K562 (cell line): ENCODE data around the gene ADCYAP1R1. TPM values are rescaled to one million over a fixed set of nuclear protein-coding genes. Genes with fewer than 3 reads are reported as not detected.

Experiments used
- CCNT2 ChIP-seq: IDR thresholded peaks from 2 replicates; pipeline ENCODE4 v1.6.1; 2011; ENCODE audit warnings: borderline replicate concordance, low read depth, mild to moderate bottlenecking, moderate library complexity, mixed read lengths, low read length; ENCODE audit not compliant: insufficient read length; ENCODE audit errors: extremely low read depth
- EZH2 ChIP-seq: IDR thresholded peaks from 2 replicates; pipeline ENCODE4 v1.6.1; 2012; ENCODE audit warnings: low read depth, mild to moderate bottlenecking, inconsistent platforms, low read length, borderline replicate concordance
- KLF6 ChIP-seq: fragments of 250-450 bp; sonication (Bioruptor Pico); IDR thresholded peaks from 2 replicates; pipeline ENCODE4 v1.4.0; 2020; ENCODE audit warnings: mild to moderate bottlenecking, moderate library complexity, borderline replicate concordance
- NCOA6 ChIP-seq: fragments of 450-650 bp; IDR thresholded peaks from 2 replicates; pipeline ENCODE4 v1.6.1; 2017; ENCODE audit warnings: mild to moderate bottlenecking
- PHF21A ChIP-seq: fragments of 450-650 bp; IDR thresholded peaks from 2 replicates; pipeline ENCODE4 v1.6.1; 2017; ENCODE audit warnings: low read depth, borderline replicate concordance
- RAD21 ChIP-seq, 2 experiments: fragments of 250-450 bp in 1 of 2; fragments of 450-650 bp in 1 of 2; sonication (Bioruptor Pico) in 1 of 2; formaldehyde crosslinking in 1 of 2; IDR thresholded peaks in 1 of 2; conservative IDR thresholded peaks in 1 of 2; 2 replicates each; pipeline versions ENCODE4 v1.4.0 to v1.8.0; 2020 to 2022; ENCODE audit warnings: mild to moderate bottlenecking in 2 of 2, moderate library complexity in 1 of 2
- RBM15 ChIP-seq: fragments of 200-400 bp; formaldehyde crosslinking; IDR thresholded peaks from 2 replicates; pipeline ENCODE4 v1.6.1; 2018; ENCODE audit warnings: mild to moderate bottlenecking, low read length, moderate library complexity; ENCODE audit not compliant: insufficient read depth
- SLC30A9 ChIP-seq: fragments of 250-450 bp; sonication (Bioruptor Pico); IDR thresholded peaks from 2 replicates; pipeline ENCODE4 v1.8.0; 2022; ENCODE audit warnings: mild to moderate bottlenecking, moderate library complexity
- STAG1 ChIP-seq: sonication (generic); formaldehyde crosslinking; IDR thresholded peaks from 2 replicates; pipeline ENCODE4 v1.5.0; 2020; ENCODE audit warnings: missing genetic modification reagents, borderline replicate concordance
- ZNF407 ChIP-seq: fragments of 450-650 bp; IDR thresholded peaks from 2 replicates; pipeline ENCODE4 v1.6.1; 2016; ENCODE audit warnings: low read depth
- polyA plus RNA-seq, 8 experiments: library from polyadenylated mRNA; depleted of rRNA in 4 of 8; stranded (reverse) in 5 of 8; unstranded in 3 of 8; fragments of >200 nt; fragmentation: Nextera tagmentation in 2 of 8; fragmentation: Illumina TruSeq in 1 of 8; extraction: Ambion mirVana in 2 of 8; extraction: Trizol in 1 of 8; gene quantifications; 2 replicates each; pipeline versions ENCODE4 v1.2.1 to v1.2.3, GENCODE V29; 2011 to 2014; ENCODE audit warnings: inconsistent platforms in 1 of 8, missing spikeins in 1 of 8
- total RNA-seq, 7 experiments: library from RNA; depleted of rRNA in 6 of 7; stranded (reverse); fragments of >200 nt in 6 of 7; fragmentation: Illumina TruSeq in 2 of 7; extraction: Trizol in 2 of 7; gene quantifications; 2 replicates each; pipeline versions ENCODE4 v1.2.1 to v1.2.3, GENCODE V29; 2011 to 2021; ENCODE audit warnings: low replicate concordance in 1 of 7
- TF ChIP-seq, protein P1 (sequence below): fragments of 450-650 bp; IDR thresholded peaks from 2 replicates; pipeline ENCODE4 v1.6.1; 2018; ENCODE audit warnings: mild to moderate bottlenecking, low read depth; ENCODE audit not compliant: partially characterized antibody
- TF ChIP-seq, protein P2 (sequence below), 3 experiments: fragments of 200-800 bp in 1 of 3; sonication (Bioruptor generic) in 1 of 3; sonication (generic) in 1 of 3; formaldehyde crosslinking in 1 of 3; IDR thresholded peaks; 2 replicates each; pipeline versions ENCODE4 v1.6.1 to v1.8.0; 2016 to 2022; ENCODE audit warnings: mild to moderate bottlenecking in 2 of 3, missing compliant biosample characterization in 2 of 3, missing genetic modification characterization in 2 of 3, missing genetic modification reagents in 1 of 3
- TF ChIP-seq, protein P3 (sequence below): sonication (generic); formaldehyde crosslinking; IDR thresholded peaks from 2 replicates; pipeline ENCODE4 v1.8.1; 2023; ENCODE audit warnings: mild to moderate bottlenecking, missing genetic modification reagents

Gene ADCYAP1R1
- total and polyA plus RNA-seq, 9 of the 15 experiments (the other 6 are each of a cell fraction or from before 2014, with no cell fraction given) = 0.03 to 0.07 TPM; not detected in 7

DNA sequence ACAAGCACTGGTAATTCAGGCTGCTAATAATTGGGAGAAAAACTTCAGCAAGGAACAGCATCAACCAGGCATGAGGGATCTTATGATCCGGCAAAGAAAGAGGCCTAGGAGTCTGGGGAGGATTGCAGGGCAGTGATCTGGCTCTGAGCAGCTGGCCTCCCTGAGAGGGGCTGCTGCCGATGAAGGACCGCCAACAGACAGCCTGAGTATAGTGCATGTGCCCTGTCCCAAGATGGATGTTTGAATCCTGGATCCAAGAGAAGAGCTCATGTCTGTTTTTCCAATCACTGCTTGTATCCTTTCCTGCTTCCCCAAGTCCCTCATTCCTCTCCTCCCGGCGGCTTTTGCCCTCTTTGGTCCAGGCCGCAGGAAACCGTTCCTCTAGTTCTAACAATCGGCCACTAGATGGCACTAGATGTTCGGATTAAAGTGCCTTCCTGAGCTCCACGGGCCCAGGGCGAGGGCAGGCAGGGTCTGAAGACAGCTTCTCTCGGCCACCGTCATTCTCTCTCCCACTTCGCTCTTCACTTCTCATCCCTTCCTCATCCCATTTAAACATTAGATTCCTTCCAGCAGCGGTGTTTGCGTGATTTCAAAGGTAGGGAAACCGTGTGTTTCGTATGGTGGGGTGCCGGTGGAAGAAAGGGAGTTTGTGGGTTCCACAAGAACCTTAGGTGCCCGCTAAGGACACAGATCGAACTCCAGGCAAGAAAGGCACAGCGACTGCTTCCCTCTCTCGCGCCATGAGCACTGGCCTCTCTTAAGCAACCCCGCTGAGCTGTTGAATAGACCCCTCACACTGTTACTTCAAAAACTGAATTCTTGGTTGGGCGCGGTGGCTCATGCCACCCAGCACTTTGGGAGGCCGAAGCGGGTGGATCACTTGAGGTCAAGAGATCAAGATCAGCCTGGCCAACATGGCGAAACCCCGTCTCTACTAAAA lies 82.4 kb downstream of the ADCYAP1R1 start (continued):
- peak; percentile 82 for TF ChIP-seq ZNF407
- TF ChIP-seq CCNT2 = no peak
- no peak for TF ChIP-seq NCOA6
- peak; percentile 46; the same call in 1 of the 2 replicates for TF ChIP-seq STAG1 (CRISPR knock-in tag)
- no peak for TF ChIP-seq RBM15
- TF ChIP-seq, protein P1, sequence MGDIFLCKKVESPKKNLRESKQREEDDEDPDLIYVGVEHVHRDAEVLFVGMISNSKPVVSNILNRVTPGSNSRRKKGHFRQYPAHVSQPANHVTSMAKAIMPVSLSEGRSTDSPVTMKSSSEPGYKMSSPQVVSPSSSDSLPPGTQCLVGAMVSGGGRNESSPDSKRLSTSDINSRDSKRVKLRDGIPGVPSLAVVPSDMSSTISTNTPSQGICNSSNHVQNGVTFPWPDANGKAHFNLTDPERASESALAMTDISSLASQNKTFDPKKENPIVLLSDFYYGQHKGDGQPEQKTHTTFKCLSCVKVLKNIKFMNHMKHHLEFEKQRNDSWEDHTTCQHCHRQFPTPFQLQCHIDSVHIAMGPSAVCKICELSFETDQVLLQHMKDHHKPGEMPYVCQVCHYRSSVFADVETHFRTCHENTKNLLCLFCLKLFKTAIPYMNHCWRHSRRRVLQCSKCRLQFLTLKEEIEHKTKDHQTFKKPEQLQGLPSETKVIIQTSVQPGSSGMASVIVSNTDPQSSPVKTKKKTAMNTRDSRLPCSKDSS = no peak
- TF ChIP-seq EZH2 = no peak
- TF ChIP-seq RAD21 (CRISPR knock-in tag; conservative IDR thresholded peaks at IDR 0.05 in 1 of 2, IDR thresholded peaks at IDR 0.05 in 1 of 2) = peak; percentile 51 to 76
- TF ChIP-seq KLF6 (CRISPR knock-in tag) = no peak
- TF ChIP-seq, protein P2, sequence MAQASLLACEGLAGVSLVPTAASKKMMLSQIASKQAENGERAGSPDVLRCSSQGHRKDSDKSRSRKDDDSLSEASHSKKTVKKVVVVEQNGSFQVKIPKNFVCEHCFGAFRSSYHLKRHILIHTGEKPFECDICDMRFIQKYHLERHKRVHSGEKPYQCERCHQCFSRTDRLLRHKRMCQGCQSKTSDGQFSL (CRISPR knock-in tag; IDR thresholded peaks at IDR 0.05) = no peak
- TF ChIP-seq, protein P2 (tag; IDR thresholded peaks at IDR 0.05) = no peak
- TF ChIP-seq, protein P3, sequence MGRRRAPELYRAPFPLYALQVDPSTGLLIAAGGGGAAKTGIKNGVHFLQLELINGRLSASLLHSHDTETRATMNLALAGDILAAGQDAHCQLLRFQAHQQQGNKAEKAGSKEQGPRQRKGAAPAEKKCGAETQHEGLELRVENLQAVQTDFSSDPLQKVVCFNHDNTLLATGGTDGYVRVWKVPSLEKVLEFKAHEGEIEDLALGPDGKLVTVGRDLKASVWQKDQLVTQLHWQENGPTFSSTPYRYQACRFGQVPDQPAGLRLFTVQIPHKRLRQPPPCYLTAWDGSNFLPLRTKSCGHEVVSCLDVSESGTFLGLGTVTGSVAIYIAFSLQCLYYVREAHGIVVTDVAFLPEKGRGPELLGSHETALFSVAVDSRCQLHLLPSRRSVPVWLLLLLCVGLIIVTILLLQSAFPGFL (CRISPR knock-in tag) = no peak
- TF ChIP-seq SLC30A9 (CRISPR knock-in tag) = no peak
- TF ChIP-seq PHF21A = no peak
